ENCODE measurements around the gene KIF26A.

The KIF26A gene

DNA sequence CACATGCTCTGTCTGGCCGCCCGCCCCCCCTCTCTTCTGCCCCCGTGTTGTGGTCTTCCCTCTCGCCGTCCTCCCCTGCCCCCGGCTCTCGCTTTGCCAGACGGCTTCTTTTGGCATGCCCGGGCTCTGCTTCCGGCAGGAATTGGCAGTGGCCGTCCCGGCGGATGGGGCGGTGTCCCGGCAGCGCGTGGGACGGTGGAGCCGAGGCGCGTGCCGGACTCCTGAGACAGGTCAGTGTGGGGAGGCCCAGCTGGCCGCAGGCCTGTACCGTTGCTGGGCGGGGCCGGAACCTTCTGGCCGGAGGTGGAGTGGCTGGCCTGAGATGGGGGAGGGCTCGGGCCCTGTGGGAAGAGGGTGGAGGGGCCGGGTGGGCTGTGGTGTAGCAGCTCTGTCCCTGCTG is 17.1 kb downstream of the KIF26A start:
- DNase-seq (ENCODE audit: low spot score) = no peak
- TF ChIP-seq, protein P1, sequence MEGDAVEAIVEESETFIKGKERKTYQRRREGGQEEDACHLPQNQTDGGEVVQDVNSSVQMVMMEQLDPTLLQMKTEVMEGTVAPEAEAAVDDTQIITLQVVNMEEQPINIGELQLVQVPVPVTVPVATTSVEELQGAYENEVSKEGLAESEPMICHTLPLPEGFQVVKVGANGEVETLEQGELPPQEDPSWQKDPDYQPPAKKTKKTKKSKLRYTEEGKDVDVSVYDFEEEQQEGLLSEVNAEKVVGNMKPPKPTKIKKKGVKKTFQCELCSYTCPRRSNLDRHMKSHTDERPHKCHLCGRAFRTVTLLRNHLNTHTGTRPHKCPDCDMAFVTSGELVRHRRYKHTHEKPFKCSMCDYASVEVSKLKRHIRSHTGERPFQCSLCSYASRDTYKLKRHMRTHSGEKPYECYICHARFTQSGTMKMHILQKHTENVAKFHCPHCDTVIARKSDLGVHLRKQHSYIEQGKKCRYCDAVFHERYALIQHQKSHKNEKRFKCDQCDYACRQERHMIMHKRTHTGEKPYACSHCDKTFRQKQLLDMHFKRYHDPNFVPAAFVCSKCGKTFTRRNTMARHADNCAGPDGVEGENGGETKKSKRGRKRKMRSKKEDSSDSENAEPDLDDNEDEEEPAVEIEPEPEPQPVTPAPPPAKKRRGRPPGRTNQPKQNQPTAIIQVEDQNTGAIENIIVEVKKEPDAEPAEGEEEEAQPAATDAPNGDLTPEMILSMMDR (IDR thresholded peaks at IDR 0.05; ENCODE audit: extremely low read depth, missing control alignments) = no peak

DNA sequence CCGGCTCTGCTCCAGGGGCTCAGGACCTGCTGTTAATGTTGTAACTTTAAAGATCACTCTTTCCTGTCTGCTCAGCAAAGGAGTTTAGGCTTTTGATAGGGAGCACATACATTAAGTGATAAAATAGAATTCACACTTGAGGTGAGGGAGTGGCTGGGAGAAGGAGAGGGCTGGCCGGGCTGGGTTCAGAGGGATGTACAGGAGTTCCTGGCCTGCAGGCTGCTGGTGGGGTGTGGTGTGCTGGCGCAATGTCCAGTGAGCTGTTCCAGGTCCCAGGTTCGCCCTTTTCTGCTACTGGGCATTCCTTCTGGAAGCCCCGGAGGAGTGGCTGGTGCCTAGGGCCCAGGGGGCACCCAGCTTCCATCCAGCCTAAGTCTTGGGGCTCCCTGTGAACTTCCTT is 17.8 kb downstream of the KIF26A start:
- no peak for DNase-seq (ENCODE audit: low spot score)
- TF ChIP-seq, protein P1 (IDR thresholded peaks at IDR 0.05; ENCODE audit: extremely low read depth, missing control alignments) = no peak

DNA sequence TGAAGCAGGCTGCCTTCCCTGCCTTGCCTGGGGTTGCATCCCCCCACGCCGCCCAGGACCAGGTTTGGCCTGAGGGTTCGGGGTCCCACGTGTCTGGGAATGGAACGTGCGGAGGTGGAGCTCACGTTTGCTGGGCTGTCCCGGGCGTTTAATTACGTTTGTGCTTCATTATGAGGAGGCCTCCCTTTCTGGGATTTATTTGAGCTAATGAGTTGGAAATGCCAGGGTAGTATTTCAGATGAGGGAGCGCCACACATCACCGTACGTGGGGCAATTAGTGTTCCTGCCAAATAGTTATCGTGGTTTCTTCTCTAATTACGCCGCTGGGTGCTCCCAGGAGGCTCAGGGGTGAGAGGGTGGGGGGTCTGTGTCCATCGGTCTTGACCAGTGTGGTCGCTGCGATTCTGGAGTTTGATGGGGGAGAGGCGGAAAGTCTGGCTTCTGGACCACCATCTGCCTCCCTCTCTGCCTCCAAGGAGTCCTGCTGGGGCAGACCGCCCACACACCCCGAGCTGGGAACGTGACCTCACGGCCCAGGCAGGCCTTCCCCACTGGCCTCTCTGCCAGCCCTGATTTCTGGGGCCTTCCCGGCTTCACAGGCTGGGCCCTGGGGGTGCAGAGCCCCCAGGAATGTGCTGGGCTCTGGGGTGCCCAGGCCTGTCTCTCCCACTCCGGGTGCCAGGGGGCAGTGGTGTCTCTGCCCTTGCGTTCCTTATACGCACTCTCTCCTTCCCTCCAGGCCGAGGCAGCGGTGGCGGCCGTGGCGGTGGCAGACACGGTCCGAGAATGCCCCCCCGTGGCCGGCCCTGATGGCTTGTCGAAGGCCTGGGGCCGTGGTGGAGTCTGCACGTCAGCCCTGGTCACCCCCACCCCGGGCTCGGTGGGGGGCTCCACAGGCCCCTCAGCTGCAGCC is 18.9 kb downstream of the KIF26A start:
- TF ChIP-seq, protein P1 (IDR thresholded peaks at IDR 0.05; ENCODE audit: extremely low read depth, missing control alignments) = no peak
- no peak for DNase-seq (ENCODE audit: low spot score)

DNA sequence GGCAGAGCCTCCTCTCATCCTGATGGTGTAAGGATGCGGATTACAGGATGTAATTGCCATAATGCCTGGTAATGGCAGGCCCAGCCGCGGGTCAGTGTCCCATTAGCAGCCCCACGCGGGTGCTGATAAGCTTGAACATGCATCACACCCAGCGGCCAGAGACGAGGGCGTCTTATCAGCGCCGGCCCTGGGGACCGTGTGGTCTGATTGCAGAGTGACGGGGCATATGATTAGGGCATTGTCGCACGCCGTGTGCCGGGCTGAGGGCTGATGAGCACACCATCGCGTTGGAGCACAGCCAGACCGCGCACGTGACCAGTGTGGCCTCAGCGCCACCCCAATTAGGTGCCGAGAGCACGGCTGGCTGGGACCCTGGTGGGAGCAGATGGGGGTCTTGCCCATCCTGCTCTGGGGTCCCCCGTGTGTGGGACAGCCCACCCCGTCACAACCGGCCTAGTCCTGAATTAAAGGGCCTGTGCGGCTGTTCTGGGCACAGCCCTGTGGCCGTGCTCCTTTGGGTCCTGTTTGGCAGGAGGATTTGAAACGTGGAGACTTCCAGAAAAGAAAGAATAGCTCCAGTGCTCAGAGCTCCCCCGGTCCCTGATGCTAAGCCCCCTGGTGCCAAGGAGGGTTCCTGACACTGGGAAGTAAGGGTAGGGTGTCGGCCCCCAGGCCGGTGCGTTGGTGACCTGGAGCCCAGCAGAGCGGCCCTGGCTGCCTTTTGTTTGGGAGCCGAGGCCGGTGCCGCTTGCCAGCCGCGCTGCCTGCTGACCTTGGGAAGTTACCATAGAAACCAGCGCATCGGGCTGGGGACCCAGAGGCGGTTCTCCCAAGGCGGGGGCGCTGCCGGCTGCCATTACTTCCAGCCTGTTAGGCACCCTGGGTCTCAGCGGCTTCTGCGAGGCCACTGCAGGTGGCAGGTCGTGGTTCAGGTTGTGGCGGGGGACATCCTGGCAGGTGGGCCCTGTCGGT is 20.7 kb downstream of the KIF26A start:
- no peak for DNase-seq (ENCODE audit: low spot score)
- TF ChIP-seq, protein P1 (IDR thresholded peaks at IDR 0.05; ENCODE audit: extremely low read depth, missing control alignments) = no peak

DNA sequence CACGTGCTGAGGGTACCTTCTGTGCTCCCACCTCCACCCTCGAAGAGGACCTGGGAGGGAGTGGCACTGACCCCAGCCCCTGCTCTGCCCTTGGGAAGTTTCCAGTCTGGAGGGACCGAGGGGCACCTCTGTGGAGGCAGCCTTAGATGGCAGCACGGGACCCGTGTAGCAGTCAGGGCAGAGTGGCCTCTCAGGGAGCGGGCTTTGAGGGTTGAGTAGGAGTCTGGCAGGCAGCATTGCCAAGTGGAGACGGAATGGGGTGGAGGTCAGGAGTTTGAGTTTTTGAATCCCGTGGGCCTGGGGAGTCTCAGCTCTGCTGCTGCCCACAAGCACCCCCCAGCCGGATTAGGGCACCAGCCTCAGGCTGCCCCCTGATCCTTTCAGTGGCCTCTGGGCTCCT is 21.6 kb downstream of the KIF26A start:
- no peak for DNase-seq (ENCODE audit: low spot score)
- TF ChIP-seq, protein P1 (IDR thresholded peaks at IDR 0.05; ENCODE audit: extremely low read depth, missing control alignments) = no peak

DNA sequence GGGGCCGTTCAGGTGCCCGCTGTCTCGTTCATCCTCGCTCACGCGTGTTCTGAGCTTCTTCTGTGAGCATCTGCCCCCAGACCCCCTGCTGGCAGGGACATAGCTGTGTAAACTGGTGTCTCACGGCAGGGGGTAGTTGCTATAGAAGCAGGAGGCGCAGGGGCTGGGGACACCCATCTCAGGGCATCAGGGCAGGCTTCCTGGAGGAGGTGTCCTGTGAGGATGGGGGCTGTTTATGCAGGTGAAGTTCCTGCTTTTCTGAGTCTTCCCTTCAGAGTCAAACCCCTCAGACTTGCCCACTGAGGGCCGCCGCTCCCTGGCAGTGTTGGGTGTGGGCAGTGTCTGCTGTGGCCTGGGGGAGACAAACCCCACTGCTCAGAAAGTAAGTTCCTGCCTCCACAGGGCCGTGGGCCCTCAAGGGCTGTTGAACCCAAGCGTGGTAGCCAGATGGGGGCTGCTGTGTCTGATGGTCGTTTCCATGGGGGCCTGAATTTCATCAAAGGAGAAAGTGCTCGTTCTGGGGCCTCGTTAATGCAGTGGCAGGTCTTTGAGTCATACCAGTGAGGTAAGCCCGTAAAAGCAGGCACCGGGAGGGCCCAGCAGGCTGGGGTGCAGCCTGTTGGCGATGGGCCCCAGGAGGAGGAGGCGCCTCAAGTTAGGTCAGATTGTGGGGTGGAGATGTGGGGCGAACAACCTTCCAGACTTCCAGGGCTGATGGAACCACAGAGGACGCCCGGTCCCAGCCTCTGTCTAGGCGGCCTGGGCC is 23.4 kb downstream of the KIF26A start:
- DNase-seq (ENCODE audit: low spot score) = no peak
- TF ChIP-seq, protein P1 (IDR thresholded peaks at IDR 0.05; ENCODE audit: extremely low read depth, missing control alignments) = no peak
